NB4 (cell line): ENCODE data around the gene SYT3.

Experiments
- CTCF ChIP-seq: IDR thresholded peaks from one replicate; pipeline ENCODE4 v1.5.1; 2012; ENCODE audit warnings: low read depth, low read length
- POLR2A ChIP-seq: IDR thresholded peaks from 2 replicates; pipeline ENCODE4 v1.6.1; 2011; ENCODE audit warnings: mild to moderate bottlenecking; ENCODE audit not compliant: insufficient read length; ENCODE audit errors: extremely low read depth

GRCh38 chr19:50678323-50678722, 38.6 kb upstream of the SYT3 start:
- TF ChIP-seq CTCF = no peak
- no peak for TF ChIP-seq POLR2A
